HepG2 (cell line): ENCODE data around the gene TOM1L2. TPM values are rescaled to one million over a fixed set of nuclear protein-coding genes. Genes with fewer than 3 reads are reported as not detected.
A peak's percentile ranks its signal among the peaks of the same experiment; 100 is the strongest.

Experiments
- ARID2 ChIP-seq: sonication (generic); formaldehyde crosslinking; IDR thresholded peaks from 2 replicates; pipeline ENCODE4 v1.8.1; 2022; ENCODE audit warnings: mild to moderate bottlenecking, missing genetic modification reagents, borderline replicate concordance
- FOXA3 ChIP-seq: IDR thresholded peaks from 2 replicates; pipeline ENCODE4 v1.6.1; 2016; ENCODE audit warnings: missing genetic modification reagents, missing compliant biosample characterization
- FOXC1 ChIP-seq: sonication (generic); formaldehyde crosslinking; IDR thresholded peaks from 2 replicates; pipeline ENCODE4 v1.8.0; 2022; ENCODE audit warnings: mild to moderate bottlenecking, missing genetic modification reagents, borderline replicate concordance
- HDAC1 ChIP-seq: sonication (generic); formaldehyde crosslinking; IDR thresholded peaks from 2 replicates; pipeline ENCODE4 v1.5.1; 2020; ENCODE audit warnings: mild to moderate bottlenecking, missing genetic modification reagents
- HDAC2 ChIP-seq: sonication (generic); formaldehyde crosslinking; IDR thresholded peaks from 2 replicates; pipeline ENCODE4 v1.4.0; 2020; ENCODE audit warnings: missing genetic modification reagents
- KAT2B ChIP-seq: fragments of 150-350 bp; IDR thresholded peaks from 2 replicates; pipeline ENCODE4 v1.6.1; 2014; ENCODE audit warnings: low read depth, low read length, borderline replicate concordance
- KLF12 ChIP-seq: sonication (generic); formaldehyde crosslinking; IDR thresholded peaks from 2 replicates; pipeline ENCODE4 v1.4.0; 2020; ENCODE audit warnings: missing genetic modification reagents, borderline replicate concordance
- MXI1 ChIP-seq: IDR thresholded peaks from 3 replicates; pipeline ENCODE4 v1.6.1; 2012; ENCODE audit warnings: low read depth, low read length, inconsistent platforms, borderline replicate concordance
- NFE2 ChIP-seq: sonication (generic); formaldehyde crosslinking; IDR thresholded peaks from 2 replicates; pipeline ENCODE4 v1.4.0; 2020; ENCODE audit warnings: missing genetic modification reagents
- NKX3-1 ChIP-seq: sonication (generic); formaldehyde crosslinking; IDR thresholded peaks from 2 replicates; pipeline ENCODE4 v1.5.0; 2020; ENCODE audit warnings: missing genetic modification reagents
- NR1H2 ChIP-seq: sonication (generic); formaldehyde crosslinking; IDR thresholded peaks from 2 replicates; pipeline ENCODE4 v1.8.1; 2022; ENCODE audit warnings: low read depth, missing genetic modification reagents, borderline replicate concordance
- PBX2 ChIP-seq: IDR thresholded peaks from 2 replicates; pipeline ENCODE4 v1.6.1; 2016; ENCODE audit warnings: control low read depth
- POLR2AphosphoS5 ChIP-seq: IDR thresholded peaks from 2 replicates; pipeline ENCODE4 v1.6.1; 2012; ENCODE audit warnings: low read depth, low read length
- ZEB1 ChIP-seq: IDR thresholded peaks from 2 replicates; pipeline ENCODE4 v1.6.1; 2012; ENCODE audit warnings: mild to moderate bottlenecking, low read depth, inconsistent platforms; ENCODE audit not compliant: insufficient replicate concordance
- ZNF205 ChIP-seq: IDR thresholded peaks from 2 replicates; pipeline ENCODE4 v1.6.1; 2018; ENCODE audit warnings: missing biosample characterization, missing genetic modification reagents
- ZNF280D ChIP-seq: sonication (generic); formaldehyde crosslinking; IDR thresholded peaks from 2 replicates; pipeline ENCODE4 v1.5.1; 2020; ENCODE audit warnings: mild to moderate bottlenecking, missing genetic modification reagents
- ZNF282 ChIP-seq: fragments of 450-650 bp; IDR thresholded peaks from 2 replicates; pipeline ENCODE4 v1.6.1; 2018; ENCODE audit not compliant: partially characterized antibody
- ZNF317 ChIP-seq: sonication (generic); formaldehyde crosslinking; IDR thresholded peaks from 2 replicates; pipeline ENCODE4 v1.5.0; 2020; ENCODE audit warnings: mild to moderate bottlenecking, missing genetic modification reagents
- ZNF572 ChIP-seq: sonication (generic); formaldehyde crosslinking; IDR thresholded peaks from 2 replicates; pipeline ENCODE4 v1.5.1; 2020; ENCODE audit warnings: mild to moderate bottlenecking, missing genetic modification reagents
- ZNF598 ChIP-seq: sonication (generic); formaldehyde crosslinking; IDR thresholded peaks from 2 replicates; pipeline ENCODE4 v1.5.1; 2020; ENCODE audit warnings: mild to moderate bottlenecking, missing genetic modification reagents, borderline replicate concordance
- ZNF777 ChIP-seq: sonication (generic); formaldehyde crosslinking; IDR thresholded peaks from 2 replicates; pipeline ENCODE4 v1.4.0; 2020; ENCODE audit warnings: missing genetic modification reagents
- polyA plus RNA-seq, 8 experiments: library from polyadenylated mRNA; depleted of rRNA in 3 of 8; stranded (reverse) in 7 of 8; unstranded in 1 of 8; fragments of >200 nt; fragmentation: Illumina TruSeq in 4 of 8; extraction: Trizol in 4 of 8; gene quantifications; 2 replicates each; pipeline versions ENCODE4 v1.2.1 to v1.2.3, GENCODE V29; 2011 to 2016; ENCODE audit warnings: low read depth in 4 of 8, missing spikeins in 1 of 8, mixed read lengths in 1 of 8; ENCODE audit not compliant: insufficient read depth in 1 of 8
- total RNA-seq, 5 experiments: library from RNA; depleted of rRNA; stranded (reverse); fragments of >200 nt; fragmentation: Illumina TruSeq; extraction: Trizol; gene quantifications; 2 replicates each; pipeline ENCODE4 v1.2.3, GENCODE V29; 2016; ENCODE audit warnings: low read depth in 1 of 5
- TF ChIP-seq, protein P1 (sequence below): IDR thresholded peaks from 2 replicates; pipeline ENCODE4 v1.6.1; 2018; ENCODE audit warnings: missing genetic modification reagents
- TF ChIP-seq, protein P2 (sequence below): sonication (generic); formaldehyde crosslinking; IDR thresholded peaks from 2 replicates; pipeline ENCODE4 v1.8.0; 2023; ENCODE audit warnings: mild to moderate bottlenecking, missing genetic modification reagents
- TF ChIP-seq, protein P3 (sequence below): IDR thresholded peaks from 2 replicates; pipeline ENCODE4 v1.6.1; 2016; ENCODE audit warnings: missing biosample characterization, missing genetic modification reagents, low read depth

TOM1L2 gene
- total and polyA plus RNA-seq, 2 of the 13 experiments (the other 11 are each of a cell fraction or from before 2014, with no cell fraction given) = 4.7 to 7.4 TPM

GRCh38 chr17:17837380-17837821 is 134.8 kb downstream of the TOM1L2 start (continued):
- TF ChIP-seq ZNF280D (no peak), ZNF317 (CRISPR knock-in tag) (no peak), HDAC2 (peak; percentile 16; the same call in 1 of the 2 replicates), POLR2AphosphoS5 (peak; percentile 9; the same call in 1 of the 2 replicates), NR1H2 (CRISPR knock-in tag) (no peak), FOXC1 (CRISPR knock-in tag) (no peak), NFE2 (CRISPR knock-in tag) (no peak), HDAC1 (no peak), ZNF598 (CRISPR knock-in tag) (no peak), KLF12 (CRISPR knock-in tag) (no peak; the same call in 1 of the 2 replicates), ZNF572 (CRISPR knock-in tag) (no peak), MXI1 (0 out of 3 replicates have a peak, but pooled peaks have one; percentile 14), KAT2B (no peak), FOXA3 (CRISPR knock-in tag) (no peak), ZNF777 (CRISPR knock-in tag) (no peak), PBX2 (CRISPR knock-in tag) (no peak), ZNF282 (no peak), ZNF205 (CRISPR knock-in tag) (no peak), ARID2 (CRISPR knock-in tag) (no peak), ZEB1 (no peak), NKX3-1 (no peak)
- TF ChIP-seq, protein P1, sequence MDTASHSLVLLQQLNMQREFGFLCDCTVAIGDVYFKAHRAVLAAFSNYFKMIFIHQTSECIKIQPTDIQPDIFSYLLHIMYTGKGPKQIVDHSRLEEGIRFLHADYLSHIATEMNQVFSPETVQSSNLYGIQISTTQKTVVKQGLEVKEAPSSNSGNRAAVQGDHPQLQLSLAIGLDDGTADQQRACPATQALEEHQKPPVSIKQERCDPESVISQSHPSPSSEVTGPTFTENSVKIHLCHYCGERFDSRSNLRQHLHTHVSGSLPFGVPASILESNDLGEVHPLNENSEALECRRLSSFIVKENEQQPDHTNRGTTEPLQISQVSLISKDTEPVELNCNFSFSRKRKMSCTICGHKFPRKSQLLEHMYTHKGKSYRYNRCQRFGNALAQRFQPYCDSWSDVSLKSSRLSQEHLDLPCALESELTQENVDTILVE (CRISPR knock-in tag) = no peak
- TF ChIP-seq, protein P2, sequence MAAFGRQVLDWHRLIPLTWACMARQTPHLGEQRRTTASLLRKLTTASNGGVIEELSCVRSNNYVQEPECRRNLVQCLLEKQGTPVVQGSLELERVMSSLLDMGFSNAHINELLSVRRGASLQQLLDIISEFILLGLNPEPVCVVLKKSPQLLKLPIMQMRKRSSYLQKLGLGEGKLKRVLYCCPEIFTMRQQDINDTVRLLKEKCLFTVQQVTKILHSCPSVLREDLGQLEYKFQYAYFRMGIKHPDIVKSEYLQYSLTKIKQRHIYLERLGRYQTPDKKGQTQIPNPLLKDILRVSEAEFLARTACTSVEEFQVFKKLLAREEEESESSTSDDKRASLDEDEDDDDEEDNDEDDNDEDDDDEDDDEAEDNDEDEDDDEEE (CRISPR knock-in tag) = no peak
- TF ChIP-seq, protein P3, sequence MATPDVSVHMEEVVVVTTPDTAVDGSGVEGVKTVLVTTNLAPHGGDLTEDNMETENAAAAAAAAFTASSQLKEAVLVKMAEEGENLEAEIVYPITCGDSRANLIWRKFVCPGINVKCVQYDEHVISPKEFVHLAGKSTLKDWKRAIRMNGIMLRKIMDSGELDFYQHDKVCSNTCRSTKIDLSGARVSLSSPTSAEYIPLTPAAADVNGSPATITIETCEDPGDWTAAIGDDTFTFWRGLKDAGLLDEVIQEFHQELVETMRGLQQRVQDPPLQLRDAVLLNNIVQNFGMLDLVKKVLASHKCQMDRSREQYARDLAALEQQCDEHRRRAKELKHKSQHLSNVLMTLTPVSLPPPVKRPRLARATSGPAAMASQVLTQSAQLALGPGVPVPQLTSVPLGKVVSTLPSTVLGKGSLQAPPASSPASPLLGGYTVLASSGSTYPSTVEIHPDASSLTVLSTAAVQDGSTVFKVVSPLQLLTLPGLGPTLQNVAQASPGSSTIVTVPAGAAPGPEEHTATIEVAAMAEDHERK (CRISPR knock-in tag) = no peak
